Measurements from ENCODE around the gene GRIK3. TPM values are rescaled to one million over a fixed set of nuclear protein-coding genes. Genes with fewer than 3 reads are reported as not detected.

The GRIK3 gene
- total RNA-seq, 4 donors from 2014 or later = 0.13 to 0.42 (median 0.15) TPM; not detected in 1

GRCh38 chr1:36996106-36996505, 38.2 kb downstream of the GRIK3 start:
- TF ChIP-seq CTCF (IDR thresholded peaks at IDR 0.05) = no peak
- no peak for TF ChIP-seq POLR2A (IDR thresholded peaks at IDR 0.05)
- Histone ChIP-seq H3K36me3 (no peaks in the 10 kb centered on the region), H3K27ac (no peak overlapping the region), H3K27me3 (no peaks in the 10 kb centered on the region), H3K4me3 (replicated peaks in 1 of 3) (no peak overlapping the region), H3K4me1 (no peaks in the 10 kb centered on the region), H3K9me3 (no peaks in the 10 kb centered on the region)
- 90 to 100% methylated on average over 6 to 7 of the region's 7 CpGs for WGBS, 2 donors
- no peak for DNase-seq
- intact Hi-C loops (cut with DNase I) = no loop called here

DNA sequence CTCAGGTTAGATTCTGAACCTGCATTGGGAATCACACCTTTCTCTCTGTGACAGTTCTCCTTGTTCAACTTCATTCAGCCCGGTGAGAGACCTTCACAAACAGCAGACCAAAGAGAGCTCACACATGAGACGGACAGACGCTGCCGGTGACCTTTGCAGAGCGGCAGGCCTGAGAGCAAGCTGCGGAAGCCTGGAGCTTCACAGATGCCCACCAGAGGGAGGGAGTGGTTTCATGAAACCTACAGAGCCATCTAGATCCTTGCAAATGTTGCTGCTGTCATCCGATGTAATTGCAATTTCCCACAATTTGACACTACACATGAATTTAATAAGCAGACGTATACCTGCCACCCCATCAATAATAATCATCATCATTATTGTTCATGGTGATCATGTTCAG, 39.4 kb downstream of the GRIK3 start:
- Histone ChIP-seq H3K27ac (no peak overlapping the region), H3K36me3 (no peaks in the 10 kb centered on the region), H3K27me3 (no peaks in the 10 kb centered on the region), H3K4me3 (replicated peaks in 1 of 3) (no peak overlapping the region), H3K9me3 (no peaks in the 10 kb centered on the region), H3K4me1 (no peaks in the 10 kb centered on the region)
- no peak for DNase-seq
- intact Hi-C loops (cut with DNase I) = no loop called here
- no peak for TF ChIP-seq CTCF (IDR thresholded peaks at IDR 0.05)
- TF ChIP-seq POLR2A (IDR thresholded peaks at IDR 0.05) = no peak
- WGBS, 2 donors = 48 to 53% methylated on average over 8 of the region's 8 CpGs

DNA sequence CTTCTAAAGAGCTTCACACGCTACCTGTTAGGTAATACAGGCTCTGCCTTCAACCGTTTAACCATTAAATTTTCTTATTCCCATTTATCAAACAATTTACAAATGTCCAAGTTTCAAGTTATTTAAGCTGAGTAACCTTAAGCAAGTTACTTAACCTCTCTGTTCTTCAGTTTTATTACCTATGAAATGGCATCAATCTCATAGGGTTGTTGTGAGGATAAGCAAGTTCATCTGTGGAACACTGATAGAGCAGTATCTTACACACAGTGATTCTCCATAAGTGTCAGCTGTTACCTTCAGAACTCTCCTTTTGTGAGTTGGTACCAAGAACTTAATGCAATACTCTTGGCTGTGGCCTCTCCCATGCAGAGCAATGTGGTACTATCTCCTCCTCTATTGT, 40.0 kb downstream of the GRIK3 start:
- no peaks in the 10 kb centered on the region for H3K9me3 ChIP-seq
- no peaks in the 10 kb centered on the region for H3K27me3 ChIP-seq
- TF ChIP-seq CTCF (IDR thresholded peaks at IDR 0.05) (no peak), POLR2A (IDR thresholded peaks at IDR 0.05) (no peak)
- no peak overlapping the region for H3K4me3 ChIP-seq (replicated peaks in 1 of 3)
- intact Hi-C loops (cut with DNase I) = no loop called here
- no peak for DNase-seq
- H3K36me3 ChIP-seq = no peaks in the 10 kb centered on the region
- 44 to 95% methylated on average over 2 of the region's 2 CpGs for WGBS, 2 donors
- H3K4me1 ChIP-seq = no peaks in the 10 kb centered on the region
- H3K27ac ChIP-seq = no peak overlapping the region

DNA sequence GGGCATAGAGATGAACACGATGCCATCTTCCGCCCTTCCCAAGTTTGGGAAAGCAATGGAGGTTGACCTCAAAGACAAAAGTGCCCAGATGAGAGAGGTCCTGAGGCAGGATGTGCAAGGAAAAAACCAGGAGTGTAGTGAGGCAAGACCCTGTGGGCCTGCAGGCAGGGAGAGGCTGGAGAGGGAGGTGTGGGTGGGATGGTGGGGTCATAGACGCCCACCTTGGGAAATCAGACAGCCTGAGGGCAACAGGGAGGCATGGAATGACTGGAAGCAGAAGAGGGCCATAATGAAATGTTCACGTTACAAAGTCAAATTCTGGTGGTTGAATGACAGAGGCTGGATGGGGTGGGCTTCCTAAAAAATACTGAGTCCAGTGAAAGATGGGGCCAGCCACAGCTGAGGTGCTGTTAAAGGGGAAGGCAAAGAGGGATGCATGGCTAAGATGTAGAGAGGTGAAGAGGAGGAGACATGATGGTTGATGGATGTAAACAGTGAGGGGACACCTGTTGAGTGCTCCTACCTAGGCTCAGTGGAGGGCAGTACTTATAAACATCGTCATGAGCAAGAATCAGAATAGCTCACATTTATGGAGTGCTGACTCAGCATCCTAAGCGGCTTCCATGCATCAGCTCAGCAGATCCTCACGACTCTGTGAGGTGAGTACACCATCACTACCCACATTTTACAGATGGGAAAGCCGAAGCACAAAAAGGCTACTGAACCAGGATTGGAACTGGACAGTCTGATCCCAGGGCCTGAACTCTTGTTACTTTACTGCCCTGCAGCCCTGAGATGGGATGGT, 42.0 kb downstream of the GRIK3 start:
- Histone ChIP-seq H3K9me3 (no peaks in the 10 kb centered on the region), H3K27me3 (no peaks in the 10 kb centered on the region), H3K36me3 (no peaks in the 10 kb centered on the region), H3K4me3 (replicated peaks in 1 of 3) (no peak overlapping the region), H3K27ac (no peak overlapping the region), H3K4me1 (no peaks in the 10 kb centered on the region)
- intact Hi-C loops (cut with DNase I) = no loop called here
- no peak for DNase-seq
- WGBS, 2 donors = 74 to 82% methylated on average over 8 of the region's 8 CpGs
- no peak for TF ChIP-seq POLR2A (IDR thresholded peaks at IDR 0.05)
- no peak for TF ChIP-seq CTCF (IDR thresholded peaks at IDR 0.05)

GRCh38 chr1:36991551-36991950, 42.8 kb downstream of the GRIK3 start:
- Histone ChIP-seq H3K9me3 (no peaks in the 10 kb centered on the region), H3K27ac (no peak overlapping the region), H3K27me3 (no peaks in the 10 kb centered on the region), H3K4me1 (no peaks in the 10 kb centered on the region), H3K36me3 (no peaks in the 10 kb centered on the region), H3K4me3 (replicated peaks in 1 of 3) (no peak overlapping the region)
- no peak for TF ChIP-seq POLR2A (IDR thresholded peaks at IDR 0.05)
- TF ChIP-seq CTCF (IDR thresholded peaks at IDR 0.05) = no peak
- intact Hi-C loops (cut with DNase I) = no loop called here
- 44 to 74% methylated on average over 4 of the region's 4 CpGs for WGBS, 2 donors
- DNase-seq = no peak
